Nucleus accumbens (tissue), 56 donors: ENCODE results near the gene ATP7A.
"Not testable (repeated sequence)": the region's sequence is repeated elsewhere in the genome, so short reads cannot be mapped to it uniquely, and the experiment has no call there.

ENCODE experiments used
- DNase-seq, 56 donors: peaks; one replicate each; lab custom pipeline; 2025; lab: John Stamatoyannopoulos, UW

Gene ATP7A

DNA sequence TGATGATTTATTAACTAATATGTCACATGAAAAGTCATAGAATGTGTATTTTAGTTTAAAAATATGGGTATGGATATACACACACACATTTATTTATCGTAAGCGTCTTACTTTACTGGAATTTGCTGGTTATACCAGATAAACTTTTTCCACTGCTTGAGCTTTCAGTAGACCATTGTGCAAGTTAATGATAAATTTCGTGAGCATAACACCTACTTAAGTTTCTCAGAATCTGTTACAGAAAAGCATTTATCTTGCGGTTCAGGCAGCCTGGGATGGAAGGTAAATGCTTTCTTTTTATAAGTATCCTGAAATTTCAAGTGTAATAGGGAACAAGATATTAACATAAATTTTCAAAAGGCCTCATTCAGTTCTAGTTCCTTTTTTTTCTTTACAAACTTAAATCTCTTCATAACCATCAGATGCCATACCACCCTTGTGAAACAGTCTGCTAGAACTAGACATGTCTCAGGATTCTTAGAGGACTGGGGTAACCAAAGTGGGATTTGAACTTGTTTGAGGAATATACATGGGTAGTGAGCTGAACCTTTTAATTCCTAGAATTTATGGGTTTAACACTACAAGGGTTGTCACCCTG lies 27.7 kb downstream of the ATP7A start:
- DNase-seq = no peak

GRCh38 chrX:77945031-77945430 lies 34.5 kb downstream of the ATP7A start:
- not testable (repeated sequence) for DNase-seq

DNA sequence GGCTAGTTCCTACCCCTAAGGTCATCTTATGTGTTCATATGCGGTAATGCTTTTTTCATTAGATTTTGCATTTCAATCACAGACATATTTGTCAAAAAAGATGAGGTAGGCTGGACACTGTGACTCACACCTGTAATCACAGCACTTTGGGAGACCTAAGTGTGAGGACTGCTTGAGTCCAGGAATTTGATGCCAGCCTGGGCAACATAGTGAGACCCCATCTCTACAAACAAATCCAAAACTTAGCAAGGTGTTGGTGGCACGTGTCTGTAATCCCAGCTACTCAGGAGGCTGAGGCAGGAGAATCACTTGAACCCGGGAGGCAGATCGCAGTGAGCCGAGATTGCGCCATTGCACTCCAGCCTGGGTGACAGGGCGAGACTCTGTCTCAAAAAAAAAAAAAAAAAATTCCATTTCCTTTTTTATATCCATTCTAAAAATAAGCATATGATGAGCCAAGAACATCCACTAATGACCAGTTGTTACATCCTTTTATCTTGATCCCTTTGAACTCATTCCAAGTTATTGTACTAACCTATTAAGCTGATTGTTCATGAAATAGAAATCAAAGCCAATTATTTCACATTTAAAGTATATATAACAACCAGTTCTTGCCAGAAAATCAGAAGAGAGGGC lies 35.5 kb downstream of the ATP7A start:
- no peak for DNase-seq

- no peak for DNase-seq
These were observed 36.1 kb downstream of the ATP7A start for GRCh38 chrX:77946571-77946970.

GRCh38 chrX:77949840-77950239 lies 39.3 kb downstream of the ATP7A start:
- DNase-seq = no peak

- DNase-seq = no peak
These were observed 41.7 kb downstream of the ATP7A start for GRCh38 chrX:77952173-77952572.

GRCh38 chrX:77953302-77953701 lies 42.8 kb downstream of the ATP7A start:
- no peak for DNase-seq

GRCh38 chrX:77953708-77954107 lies 43.2 kb downstream of the ATP7A start:
- no peak for DNase-seq

- DNase-seq = no peak
These were observed 50.1 kb downstream of the ATP7A start for GRCh38 chrX:77960567-77960966.

DNA sequence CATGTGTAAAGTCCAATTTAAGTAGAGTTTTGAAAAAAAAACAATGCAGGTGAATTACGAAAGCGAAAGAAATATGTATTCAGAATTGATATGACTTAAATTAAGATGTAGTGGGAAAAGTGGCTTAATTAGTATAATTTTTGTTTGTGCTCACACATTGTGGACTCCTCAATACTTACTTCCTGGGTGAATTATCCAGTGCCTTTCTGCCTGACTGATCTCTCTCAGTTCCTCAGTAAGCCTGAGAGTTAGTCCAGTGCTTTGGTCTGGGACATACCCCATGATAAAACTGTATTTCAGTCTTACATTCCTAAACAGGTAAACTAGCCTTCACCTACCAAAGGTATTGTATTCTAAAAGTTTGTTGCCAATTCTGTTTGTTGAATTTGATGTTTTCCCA lies 50.6 kb downstream of the ATP7A start:
- DNase-seq = no peak

GRCh38 chrX:77962068-77962902 lies 51.8 kb downstream of the ATP7A start:
- DNase-seq = no peak

GRCh38 chrX:77966361-77966760 lies 55.9 kb downstream of the ATP7A start:
- DNase-seq = no peak

DNA sequence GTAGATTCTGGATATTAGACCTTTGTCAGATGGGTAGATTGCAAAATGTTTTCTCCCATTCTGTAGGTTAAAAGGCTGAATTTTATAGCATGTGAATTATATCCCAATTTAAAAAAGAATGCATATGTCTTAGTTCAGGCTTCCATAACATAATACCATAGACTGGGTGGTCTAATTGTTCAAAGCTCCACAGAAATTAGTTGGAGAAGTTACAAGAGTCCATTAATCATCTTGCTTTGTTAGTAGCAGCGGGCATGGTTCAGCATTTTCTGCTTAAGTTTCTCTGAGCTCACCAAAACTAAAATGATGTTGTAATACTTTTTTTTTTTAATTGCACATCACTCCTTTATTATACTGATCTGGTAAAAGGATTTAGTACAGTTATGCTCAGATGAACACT lies 57.1 kb downstream of the ATP7A start:
- no peak for DNase-seq

DNA sequence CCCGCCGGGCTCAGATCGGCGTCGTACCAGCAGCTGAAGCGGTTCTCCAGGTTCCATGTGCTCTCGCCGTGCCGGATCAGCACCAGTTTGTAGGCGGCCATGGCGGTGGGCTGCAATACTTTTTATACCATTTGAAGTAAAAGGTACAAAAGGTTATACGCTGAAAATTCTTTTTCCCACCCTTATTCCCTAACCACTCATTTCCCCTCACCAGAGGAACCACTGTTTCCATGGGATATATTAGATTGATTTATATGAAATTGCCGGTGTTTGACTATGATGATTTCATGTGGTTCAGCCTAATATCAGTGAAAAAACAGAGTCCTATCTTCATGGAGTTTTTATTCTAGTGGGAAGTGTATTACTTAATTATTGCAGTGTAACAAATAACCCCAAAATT lies 59.0 kb downstream of the ATP7A start, which contains the start of gene PGAM4:
PGAM4 (minus strand) TSS at position 101 of the 400 bp plus-strand sequence; CDS start at position 101, 0 bp downstream.
- no peak for DNase-seq

DNA sequence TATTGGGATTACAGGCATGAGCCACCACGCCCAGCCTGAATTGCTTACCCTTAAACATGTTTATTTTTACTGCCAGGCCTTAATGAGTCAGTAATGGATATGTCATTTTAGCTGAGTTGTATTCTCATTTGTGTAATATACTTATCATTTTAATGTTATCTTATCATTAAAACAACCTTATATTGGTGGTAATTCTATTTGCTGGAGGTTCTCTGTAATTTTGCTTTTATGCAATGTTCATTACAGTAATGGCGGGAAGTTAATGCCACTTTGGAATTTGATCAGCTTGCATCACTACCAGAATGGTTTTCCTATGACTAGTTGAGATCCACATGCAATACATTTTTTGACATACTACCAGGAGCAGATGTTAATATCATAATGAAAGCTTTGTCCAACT lies 65.3 kb downstream of the ATP7A start:
- DNase-seq = no peak

GRCh38 chrX:77977095-77977494 lies 66.6 kb downstream of the ATP7A start:
- peak in 1 of 56 donors; percentile 0 for DNase-seq

GRCh38 chrX:77977518-77977917 lies 67.0 kb downstream of the ATP7A start:
- no peak for DNase-seq

GRCh38 chrX:77979870-77980269 lies 69.4 kb downstream of the ATP7A start:
- DNase-seq = no peak

GRCh38 chrX:78011846-78012245 lies 101.4 kb downstream of the ATP7A start:
- no peak for DNase-seq

DNA sequence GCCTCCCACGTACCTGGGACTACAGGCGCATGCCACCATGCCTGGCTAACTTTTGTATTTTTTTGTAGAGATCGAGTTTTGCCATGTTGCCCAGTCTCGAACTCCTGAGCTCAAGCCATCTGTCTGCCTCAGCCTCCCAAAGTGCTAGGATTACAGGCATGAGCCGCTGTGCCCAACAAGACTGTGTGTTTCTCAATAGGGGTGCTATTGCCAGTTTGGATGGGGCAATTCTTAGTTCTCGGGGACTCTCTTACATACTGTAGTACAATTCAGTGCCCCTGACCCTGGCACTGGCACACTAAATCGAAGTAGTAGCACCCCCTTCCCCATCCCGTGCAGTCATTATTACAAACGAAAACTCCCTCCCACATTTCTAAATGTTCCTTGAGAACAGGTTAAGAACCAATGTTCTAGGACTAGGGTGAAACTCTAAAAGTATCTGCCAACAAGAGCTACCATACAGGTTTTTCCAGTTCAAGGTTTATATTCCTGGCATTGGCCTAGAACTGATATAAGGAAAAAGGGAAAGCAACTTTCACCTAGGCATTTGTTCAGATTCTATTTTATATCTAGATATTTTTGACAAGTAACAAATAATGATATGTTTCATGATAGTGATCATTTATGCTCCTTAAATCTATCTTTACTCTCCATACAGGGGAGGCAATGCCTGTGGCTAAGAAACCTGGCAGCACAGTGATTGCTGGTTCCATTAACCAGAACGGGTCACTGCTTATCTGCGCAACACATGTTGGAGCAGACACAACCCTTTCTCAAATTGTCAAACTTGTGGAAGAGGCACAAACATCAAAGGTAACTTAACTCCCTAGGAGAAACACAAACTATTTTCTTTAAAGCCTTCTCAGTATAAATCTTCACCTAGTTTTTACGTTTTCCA lies 109.3 kb downstream of the ATP7A start:
- DNase-seq = no peak
